Measurements from ENCODE around the gene CALD1.

Gene CALD1

GRCh38 chr7:134900166-134900982 is 120.9 kb downstream of the CALD1 start:
- no peak overlapping the region for H3K4me3 Mint-ChIP-seq
- intact Hi-C loops (cut with micrococcal nuclease): loop anchor here (10.0 kb wide), 1 partner anchor 126 kb away; the partner anchor contains the start of gene CALD1
- H3K4me1 Mint-ChIP-seq (ENCODE audit: low read depth): peaks cover 3% of the 10 kb centered on the region
- H3K36me3 Mint-ChIP-seq (ENCODE audit: low read depth): no peaks in the 10 kb centered on the region
- H3K9me3 Mint-ChIP-seq: peaks cover 16% of the 10 kb centered on the region
- H3K27ac Mint-ChIP-seq: no peak overlapping the region
- H3K27me3 Mint-ChIP-seq: no peaks in the 10 kb centered on the region

GRCh38 chr7:134901389-134902020 is 122.1 kb downstream of the CALD1 start:
- Mint-ChIP-seq H3K36me3 (ENCODE audit: low read depth) (no peaks in the 10 kb centered on the region), H3K4me1 (ENCODE audit: low read depth) (peaks cover 5% of the 10 kb centered on the region), H3K9me3 (peaks cover 5% of the 10 kb centered on the region), H3K27me3 (no peaks in the 10 kb centered on the region), H3K4me3 (no peak overlapping the region), H3K27ac (no peak overlapping the region)
- intact Hi-C loops (cut with micrococcal nuclease): loop anchor here (10.0 kb wide), 1 partner anchor 127 kb away; the partner anchor contains the start of gene CALD1

- no peaks in the 10 kb centered on the region for H3K27me3 Mint-ChIP-seq
- H3K27ac Mint-ChIP-seq: no peak overlapping the region
- peaks cover 5% of the 10 kb centered on the region for H3K4me1 Mint-ChIP-seq (ENCODE audit: low read depth)
- no peaks in the 10 kb centered on the region for H3K9me3 Mint-ChIP-seq
- H3K36me3 Mint-ChIP-seq (ENCODE audit: low read depth): no peaks in the 10 kb centered on the region
- intact Hi-C loops (cut with micrococcal nuclease): loop anchor here (10.0 kb wide), 1 partner anchor 127 kb away; the partner anchor contains the start of gene CALD1
- H3K4me3 Mint-ChIP-seq: no peak overlapping the region
These were observed 122.6 kb downstream of the CALD1 start for GRCh38 chr7:134902058-134902457.

GRCh38 chr7:134903073-134903790 is 123.8 kb downstream of the CALD1 start:
- H3K4me1 Mint-ChIP-seq (ENCODE audit: low read depth): peaks cover 5% of the 10 kb centered on the region
- H3K36me3 Mint-ChIP-seq (ENCODE audit: low read depth): no peaks in the 10 kb centered on the region
- no peak overlapping the region for H3K27ac Mint-ChIP-seq
- no peak overlapping the region for H3K4me3 Mint-ChIP-seq
- H3K9me3 Mint-ChIP-seq: no peaks in the 10 kb centered on the region
- intact Hi-C loops (cut with micrococcal nuclease): loop anchor here (10.0 kb wide), 1 partner anchor 128 kb away; the partner anchor contains the start of gene CALD1
- no peaks in the 10 kb centered on the region for H3K27me3 Mint-ChIP-seq

- Mint-ChIP-seq H3K36me3 (ENCODE audit: low read depth) (no peaks in the 10 kb centered on the region), H3K4me3 (no peak overlapping the region), H3K27me3 (no peaks in the 10 kb centered on the region), H3K9me3 (no peaks in the 10 kb centered on the region), H3K4me1 (ENCODE audit: low read depth) (peaks cover 5% of the 10 kb centered on the region), H3K27ac (no peak overlapping the region)
- intact Hi-C loops (cut with micrococcal nuclease): loop anchor here (10.0 kb wide), 1 partner anchor 131 kb away; the partner anchor contains the start of gene CALD1
These were observed 125.9 kb downstream of the CALD1 start for GRCh38 chr7:134905375-134905774.

GRCh38 chr7:134907000-134907399 is 127.6 kb downstream of the CALD1 start:
- intact Hi-C loops (cut with micrococcal nuclease): loop anchor here (10.0 kb wide), 1 partner anchor 132 kb away; the partner anchor contains the start of gene CALD1
- no peaks in the 10 kb centered on the region for H3K36me3 Mint-ChIP-seq (ENCODE audit: low read depth)
- H3K27me3 Mint-ChIP-seq: no peaks in the 10 kb centered on the region
- peaks cover 5% of the 10 kb centered on the region for H3K4me1 Mint-ChIP-seq (ENCODE audit: low read depth)
- H3K9me3 Mint-ChIP-seq: no peaks in the 10 kb centered on the region
- H3K27ac Mint-ChIP-seq: no peak overlapping the region
- no peak overlapping the region for H3K4me3 Mint-ChIP-seq

GRCh38 chr7:134907639-134908038 is 128.2 kb downstream of the CALD1 start:
- intact Hi-C loops (cut with micrococcal nuclease): loop anchor here (10.0 kb wide), 1 partner anchor 133 kb away; the partner anchor contains the start of gene CALD1
- no peaks in the 10 kb centered on the region for H3K36me3 Mint-ChIP-seq (ENCODE audit: low read depth)

GRCh38 chr7:134908289-134908688 is 128.9 kb downstream of the CALD1 start:
- H3K4me1 Mint-ChIP-seq (ENCODE audit: low read depth): peaks cover 5% of the 10 kb centered on the region
- no peaks in the 10 kb centered on the region for H3K36me3 Mint-ChIP-seq (ENCODE audit: low read depth)
- no peaks in the 10 kb centered on the region for H3K27me3 Mint-ChIP-seq
- intact Hi-C loops (cut with micrococcal nuclease): loop anchor here (10.0 kb wide), 1 partner anchor 133 kb away; the partner anchor contains the start of gene CALD1
- no peak overlapping the region for H3K4me3 Mint-ChIP-seq
- H3K27ac Mint-ChIP-seq: no peak overlapping the region
- H3K9me3 Mint-ChIP-seq: no peaks in the 10 kb centered on the region

More at GRCh38 chr7:134907639-134908038, 128.2 kb downstream of the CALD1 start:
- H3K4me3 Mint-ChIP-seq: no peak overlapping the region
- peaks cover 5% of the 10 kb centered on the region for H3K4me1 Mint-ChIP-seq (ENCODE audit: low read depth)
- no peak overlapping the region for H3K27ac Mint-ChIP-seq
- H3K9me3 Mint-ChIP-seq: no peaks in the 10 kb centered on the region
- H3K27me3 Mint-ChIP-seq: no peaks in the 10 kb centered on the region

GRCh38 chr7:134910214-134910890 is 130.9 kb downstream of the CALD1 start:
- Mint-ChIP-seq H3K4me3 (no peak overlapping the region), H3K27me3 (no peaks in the 10 kb centered on the region), H3K4me1 (ENCODE audit: low read depth) (peaks cover 2% of the 10 kb centered on the region), H3K36me3 (ENCODE audit: low read depth) (no peaks in the 10 kb centered on the region), H3K27ac (no peak overlapping the region), H3K9me3 (no peaks in the 10 kb centered on the region)
- intact Hi-C loops (cut with micrococcal nuclease): no loop called here

- no peaks in the 10 kb centered on the region for H3K27me3 Mint-ChIP-seq
- no peak overlapping the region for H3K4me3 Mint-ChIP-seq
- H3K36me3 Mint-ChIP-seq (ENCODE audit: low read depth): no peaks in the 10 kb centered on the region
- H3K27ac Mint-ChIP-seq: no peak overlapping the region
- H3K9me3 Mint-ChIP-seq: no peaks in the 10 kb centered on the region
- intact Hi-C loops (cut with micrococcal nuclease): no loop called here
- H3K4me1 Mint-ChIP-seq (ENCODE audit: low read depth): no peaks in the 10 kb centered on the region
These were observed 131.5 kb downstream of the CALD1 start for GRCh38 chr7:134910968-134911367.

GRCh38 chr7:134916171-134916883 is 136.9 kb downstream of the CALD1 start:
- Mint-ChIP-seq H3K36me3 (ENCODE audit: low read depth) (no peaks in the 10 kb centered on the region), H3K9me3 (no peaks in the 10 kb centered on the region), H3K4me3 (no peak overlapping the region), H3K4me1 (ENCODE audit: low read depth) (no peaks in the 10 kb centered on the region), H3K27ac (no peak overlapping the region), H3K27me3 (no peaks in the 10 kb centered on the region)
- intact Hi-C loops (cut with micrococcal nuclease): no loop called here

- H3K4me3 Mint-ChIP-seq: no peak overlapping the region
- no peaks in the 10 kb centered on the region for H3K4me1 Mint-ChIP-seq (ENCODE audit: low read depth)
- H3K9me3 Mint-ChIP-seq: no peaks in the 10 kb centered on the region
- no peaks in the 10 kb centered on the region for H3K27me3 Mint-ChIP-seq
- H3K36me3 Mint-ChIP-seq (ENCODE audit: low read depth): no peaks in the 10 kb centered on the region
- intact Hi-C loops (cut with micrococcal nuclease): no loop called here
- H3K27ac Mint-ChIP-seq: no peak overlapping the region
These were observed 139.8 kb downstream of the CALD1 start for GRCh38 chr7:134919240-134919641.

Measured in dendritic cell treated with granulocyte-macrophage colony-stimulating factor and Interleukin-4, amounts not matched to agents 40 ng/mL and 50 ng/mL, for 4 days (primary cell).